Stimulated activated CD8-positive, alpha-beta memory T cell treated with anti-CD3 and anti-CD28 coated beads, Interleukin-4, amount 100 ng/mL, for 4 hours (primary cell): ENCODE measurements around the gene LILRA5.
"Not testable (repeated sequence)": the region's sequence is repeated elsewhere in the genome, so short reads cannot be mapped to it uniquely, and the experiment has no call there.

ENCODE experiments used
- DNase-seq, 2 donors: peaks; one replicate each; pipeline ENCODE4 v3.0.0-alpha.2; 2020; ENCODE audit warnings: low read depth in 2 of 2, low spot score in 1 of 2

Gene LILRA5

GRCh38 chr19:54307389-54308020, 5.5 kb downstream of the LILRA5 start:
- DNase-seq: no peak

DNA sequence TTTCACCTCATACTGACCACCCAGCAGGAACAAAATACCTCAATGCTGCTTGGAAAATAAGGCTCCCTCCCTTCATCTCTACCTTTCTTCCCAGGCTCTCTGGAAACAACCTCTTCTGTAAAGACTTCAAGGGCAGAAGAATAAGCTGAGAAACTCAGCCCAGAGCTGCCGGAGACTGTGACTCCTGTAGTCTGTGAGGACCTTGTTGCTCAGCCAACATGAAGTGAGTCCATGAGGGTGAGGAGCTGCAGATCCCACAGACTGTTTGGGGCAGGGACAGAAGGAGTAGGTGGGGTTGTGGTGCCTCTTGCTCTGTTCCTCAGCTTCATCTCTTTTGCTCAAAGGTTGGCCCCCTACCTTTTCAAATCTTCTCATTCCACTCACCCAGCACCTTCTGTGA, 7.8 kb downstream of the LILRA5 start:
- DNase-seq: no peak

- no peak for DNase-seq
These were observed 10.7 kb downstream of the LILRA5 start for GRCh38 chr19:54302257-54302656.

- DNase-seq: no peak
These were observed 13.5 kb downstream of the LILRA5 start for GRCh38 chr19:54299515-54299914.

DNA sequence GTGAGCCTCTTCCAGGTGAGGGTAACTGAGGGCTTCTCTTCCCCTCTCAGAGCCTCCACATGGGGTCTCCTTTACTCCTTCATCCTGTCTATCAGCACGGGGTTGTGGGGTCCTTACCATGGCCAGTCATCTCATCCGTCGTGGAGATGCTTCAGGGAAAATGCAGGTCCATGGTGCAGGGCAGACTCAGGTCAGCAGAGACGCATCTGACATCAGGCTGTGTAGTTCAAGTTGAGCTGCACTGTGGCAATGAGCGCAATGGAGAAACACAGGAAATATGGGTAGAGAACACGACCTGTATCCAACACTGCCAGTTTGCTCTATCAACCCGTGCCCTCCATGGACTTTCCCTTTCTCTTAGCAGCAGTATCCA, 13.9 kb downstream of the LILRA5 start:
- no peak for DNase-seq

DNA sequence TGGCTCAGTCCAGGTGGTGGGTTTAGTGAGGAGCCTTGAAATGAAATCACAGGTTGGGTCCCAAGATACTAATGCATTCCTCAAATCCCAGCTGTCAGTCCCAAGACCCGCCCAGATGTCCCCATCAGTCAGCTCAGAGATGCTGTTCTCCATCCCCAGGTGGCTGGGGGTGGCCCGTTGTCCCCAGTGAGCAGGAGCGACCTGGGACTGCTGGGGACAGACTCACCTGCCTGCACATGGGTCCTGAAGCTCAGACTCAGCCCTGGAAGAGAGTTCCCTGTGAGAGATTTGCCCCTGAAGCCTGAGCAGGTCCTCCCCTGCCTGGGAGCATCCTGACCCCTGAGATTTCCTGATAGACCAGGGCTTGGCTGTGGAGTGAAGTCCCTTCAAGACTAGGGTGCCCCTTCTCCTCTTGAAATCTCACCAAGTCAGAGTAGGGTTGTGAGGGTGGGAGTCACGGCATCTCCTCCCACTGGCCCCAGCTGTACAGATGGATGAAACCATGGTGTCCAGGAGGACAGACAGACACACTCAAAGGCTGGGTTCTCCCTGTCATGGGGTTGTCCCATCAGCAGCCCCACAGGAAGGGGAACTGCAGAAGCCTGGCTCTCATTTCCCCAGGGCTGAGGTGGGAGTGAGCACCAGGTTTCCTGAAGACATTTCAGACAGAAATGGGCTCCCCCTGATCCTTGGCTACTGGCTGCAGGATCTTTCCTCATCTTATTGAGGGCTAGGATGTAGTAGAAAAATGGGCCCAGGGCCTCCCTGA, 14.4 kb downstream of the LILRA5 start:
- no peak for DNase-seq

DNA sequence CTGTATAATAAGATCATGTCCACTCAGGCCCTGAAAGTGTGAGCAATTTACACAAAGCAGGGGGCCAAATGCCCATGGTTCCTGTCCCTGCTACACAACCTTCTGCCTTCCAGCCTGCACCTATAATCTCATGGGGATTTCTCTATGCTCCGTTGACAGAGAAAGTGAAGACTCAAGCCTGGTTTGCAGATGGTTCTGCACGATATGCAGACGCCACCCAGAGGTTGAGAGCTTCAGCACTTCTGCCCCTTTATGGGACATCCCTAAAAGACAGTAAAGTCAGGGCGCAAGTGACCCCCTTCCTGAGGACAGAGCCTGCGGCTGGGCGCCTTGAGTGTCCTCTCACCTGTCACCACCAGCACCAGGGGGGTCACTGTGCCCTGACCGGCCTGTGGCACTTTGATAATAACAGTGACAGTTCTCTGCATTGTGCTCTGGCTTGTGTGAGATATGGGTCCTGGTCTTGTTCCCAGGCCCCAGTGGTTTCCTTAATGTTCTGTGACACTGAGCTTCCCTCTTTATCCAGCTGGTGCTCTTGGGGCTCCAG, 15.1 kb downstream of the LILRA5 start:
- no peak for DNase-seq

- no peak for DNase-seq
These were observed 18.4 kb downstream of the LILRA5 start for GRCh38 chr19:54294539-54294938.

DNA sequence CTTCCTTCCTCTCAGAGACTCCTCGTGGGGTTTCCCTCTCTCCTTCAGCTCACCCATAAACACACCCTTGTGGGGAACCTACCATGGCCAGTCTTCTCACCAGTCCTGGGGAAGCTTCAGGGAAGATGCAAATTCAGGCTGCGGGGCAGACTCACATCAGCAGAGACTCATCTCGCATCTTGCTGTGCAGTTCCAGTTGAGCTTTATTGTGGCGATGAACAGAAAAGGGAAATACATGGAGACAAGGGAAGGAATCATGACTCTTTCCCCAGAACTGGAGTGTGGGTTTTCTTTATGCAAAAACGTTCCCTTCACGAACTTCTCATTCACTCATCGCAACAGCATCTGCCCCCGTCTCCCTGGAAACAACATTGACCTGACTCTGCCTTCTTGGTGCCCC, 23.8 kb downstream of the LILRA5 start:
- not testable (repeated sequence) for DNase-seq

- no peak for DNase-seq
These were observed 25.5 kb downstream of the LILRA5 start for GRCh38 chr19:54287456-54287855.

DNA sequence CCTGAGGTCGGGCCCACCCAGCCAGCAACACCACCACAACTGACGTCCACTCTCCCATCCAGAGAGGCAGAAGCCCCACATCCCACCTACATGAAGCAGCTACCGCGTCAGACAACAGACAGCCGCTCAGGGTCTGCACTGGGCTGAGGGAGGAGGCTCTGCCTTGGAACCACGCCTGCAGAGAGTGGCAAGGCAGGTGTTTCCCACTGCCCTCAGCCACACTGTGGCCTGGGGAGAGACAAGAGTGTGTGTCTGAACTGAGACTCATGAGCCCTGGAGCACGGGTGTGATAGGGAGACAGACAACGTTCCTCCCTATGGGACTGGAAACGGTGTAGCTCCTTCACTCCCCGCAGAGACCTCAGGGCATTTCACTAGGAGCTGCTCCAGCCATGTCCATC, 26.7 kb downstream of the LILRA5 start:
- DNase-seq: not testable (repeated sequence)

DNA sequence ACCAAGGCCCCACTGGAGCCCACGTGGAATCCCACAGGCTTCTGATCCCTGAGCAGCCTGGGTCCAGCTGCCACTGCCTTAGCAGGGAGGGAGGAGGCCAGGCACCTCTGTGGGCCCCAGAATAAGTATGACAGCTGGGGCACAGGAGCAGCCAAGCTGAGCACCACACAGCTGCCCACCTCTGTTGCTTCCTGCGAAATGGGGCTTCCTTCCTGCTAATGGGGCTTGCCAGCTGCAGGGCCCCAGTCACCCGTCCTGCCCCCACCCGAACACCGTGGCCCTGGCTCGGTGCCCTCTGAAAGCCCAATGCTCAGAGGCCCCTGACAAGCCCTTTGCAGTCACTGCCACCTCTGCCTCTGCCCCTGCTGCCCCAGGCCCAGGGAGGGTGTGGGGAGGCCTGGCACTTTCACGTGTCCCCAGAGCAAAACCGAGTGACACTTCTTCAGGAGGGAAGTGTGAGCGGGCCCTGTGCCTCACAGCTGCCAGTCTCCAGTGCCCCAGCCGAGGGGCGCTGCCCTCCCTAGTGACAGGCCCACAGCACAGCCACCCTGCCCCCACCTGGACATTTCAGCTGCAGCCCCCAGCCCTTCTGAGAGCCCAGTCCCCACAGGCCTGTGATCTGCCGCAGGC, 27.4 kb downstream of the LILRA5 start:
- not testable (repeated sequence) for DNase-seq

DNA sequence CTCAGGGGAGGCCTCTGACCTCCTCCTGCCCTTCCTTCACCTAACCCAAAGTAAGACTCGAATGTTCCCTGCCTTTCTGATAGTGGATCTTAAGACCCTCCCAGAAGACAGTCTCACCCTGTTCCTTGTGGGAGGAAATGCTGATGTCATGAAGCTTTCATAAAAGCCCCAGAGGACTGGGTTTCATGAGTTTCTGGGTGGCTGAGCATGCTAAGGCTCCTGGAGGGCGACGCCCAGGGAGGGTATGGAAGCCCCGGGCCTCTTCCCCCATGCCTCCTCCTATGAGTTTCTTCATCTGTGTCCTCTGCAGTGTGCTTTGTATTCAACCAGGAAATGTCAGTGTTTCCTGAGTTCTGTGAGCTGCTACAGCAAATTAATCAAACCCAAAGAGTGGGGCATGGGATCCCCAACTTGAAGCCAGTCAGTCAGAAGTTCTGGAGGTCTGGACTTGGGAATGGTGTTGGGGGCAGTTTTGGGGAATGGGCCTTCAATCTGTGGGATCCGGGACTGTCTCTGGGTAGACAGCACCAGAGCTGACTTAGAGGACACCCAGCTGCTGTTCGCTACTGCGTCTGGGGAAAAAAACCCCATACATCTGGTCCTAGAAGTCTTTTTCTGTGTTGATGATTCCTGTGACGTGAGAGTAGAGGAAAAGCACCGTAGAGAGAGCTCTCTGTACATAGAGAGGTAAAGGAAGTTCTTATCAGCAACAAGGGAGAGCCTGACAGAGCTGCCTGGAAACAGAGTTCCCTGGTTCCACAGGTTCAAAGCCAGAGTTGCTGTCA, 30.1 kb downstream of the LILRA5 start:
- DNase-seq: no peak

DNA sequence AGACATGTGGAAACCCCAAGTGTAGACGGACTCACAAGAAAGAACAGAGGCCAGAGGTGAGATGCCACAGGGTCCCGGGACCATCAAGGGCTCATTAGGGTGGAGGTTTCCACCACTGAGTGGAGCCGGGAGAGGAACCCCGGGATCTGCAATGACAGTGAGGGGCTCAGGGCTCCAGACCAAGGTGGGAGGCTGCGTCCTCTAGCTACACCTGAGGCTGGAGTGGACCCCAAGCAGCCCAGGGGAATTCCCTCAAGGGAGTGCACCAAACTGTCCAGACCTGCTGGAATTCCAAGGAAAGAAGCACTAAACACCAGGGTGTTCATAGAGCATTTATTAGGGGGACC, 31.3 kb downstream of the LILRA5 start:
- not testable (repeated sequence) for DNase-seq

DNA sequence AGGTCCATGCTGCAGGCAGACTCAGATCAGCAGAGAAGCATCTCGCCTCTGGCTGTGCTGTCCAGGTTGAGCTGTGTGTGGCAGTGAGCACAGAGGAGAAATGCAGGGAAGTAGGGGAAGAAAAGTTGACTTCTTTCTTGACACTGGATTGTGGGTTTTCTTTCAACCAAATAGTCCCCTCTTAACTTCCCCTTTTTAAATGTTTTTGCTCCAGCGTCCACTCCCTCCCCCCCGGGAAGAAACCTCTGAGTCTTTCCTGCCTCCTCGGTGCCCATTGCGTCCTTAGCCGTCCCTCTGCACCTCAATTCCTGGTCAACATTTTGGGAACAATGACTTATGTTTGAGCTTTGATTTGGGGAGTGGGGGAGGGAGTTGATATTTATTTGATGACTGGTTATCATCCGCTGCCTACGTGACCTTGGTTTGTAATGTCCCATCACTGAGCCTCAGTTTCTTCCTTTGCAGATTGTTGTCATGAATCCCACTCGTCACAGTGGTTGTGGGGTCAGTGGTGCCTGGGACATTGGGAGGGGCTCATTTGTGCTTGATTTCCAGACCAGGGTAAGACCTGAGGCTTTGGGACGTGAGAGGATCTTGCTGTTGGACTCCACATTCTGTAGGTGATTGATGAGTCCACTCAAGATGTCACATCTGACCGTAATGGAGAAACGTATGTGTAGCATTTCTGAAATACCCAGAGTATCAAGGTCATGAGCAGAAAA, 31.8 kb downstream of the LILRA5 start, which contains the start of gene LILRB2:
Gene LILRB2 (minus strand): TSS at position 104 of the 722 bp plus-strand sequence. CDS start 614 bp downstream, outside the sequence.
- no peak for DNase-seq

DNA sequence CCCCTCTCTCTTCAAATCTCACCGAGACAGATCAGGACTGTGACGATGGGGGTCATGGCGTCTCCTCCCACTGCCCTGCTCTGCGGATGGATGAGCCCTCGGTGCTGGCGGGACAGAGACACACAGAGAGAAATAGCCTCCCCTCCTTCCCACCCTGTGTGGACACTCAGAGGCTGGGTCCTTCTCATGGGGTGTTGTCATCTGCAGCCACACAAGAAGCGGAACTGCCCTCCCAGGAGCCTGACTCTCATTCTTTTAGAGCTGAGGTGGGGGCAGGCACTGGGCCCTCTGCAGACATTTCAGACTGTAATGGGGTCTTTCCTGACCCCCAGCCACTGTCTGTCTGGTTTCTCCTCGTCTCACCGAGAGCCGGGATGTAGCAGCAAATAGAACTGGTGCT, 32.5 kb downstream of the LILRA5 start:
- not testable (repeated sequence) for DNase-seq

GRCh38 chr19:54280025-54280424, 32.9 kb downstream of the LILRA5 start:
- DNase-seq: not testable (repeated sequence)

- DNase-seq: no peak
These were observed 33.5 kb downstream of the LILRA5 start for GRCh38 chr19:54279406-54279962.

GRCh38 chr19:54278571-54279195, 34.3 kb downstream of the LILRA5 start:
- not testable (repeated sequence) for DNase-seq

- not testable (repeated sequence) for DNase-seq
These were observed 34.9 kb downstream of the LILRA5 start for GRCh38 chr19:54278056-54278455.
